ENCODE measurements around the gene NUP214.

- TF ChIP-seq CTCF (IDR thresholded peaks at IDR 0.05; ENCODE audit: poor library complexity, severe bottlenecking) (no peak), EZH2 (IDR thresholded peaks at IDR 0.05; ENCODE audit: borderline replicate concordance, insufficient read depth, low read length, poor library complexity, severe bottlenecking) (no peak), EP300 (conservative IDR thresholded peaks at IDR 0.05; ENCODE audit: poor library complexity, severe bottlenecking) (no peak), MXI1 (conservative IDR thresholded peaks at IDR 0.05; ENCODE audit: poor library complexity, severe bottlenecking) (no peak), TAF1 (IDR thresholded peaks at IDR 0.05; ENCODE audit: low read depth) (no peak)
Observed at GRCh38 chr9:131197160-131197911, 72.0 kb downstream of the NUP214 start.
